HepG2 (cell line): Measurements from ENCODE around the gene BRSK2. TPM values are rescaled to one million over a fixed set of nuclear protein-coding genes. Genes with fewer than 3 reads are reported as not detected.

Source experiments
- ATAC-seq: fragments of 200-7000 bp; cut with Tn5 transposase; 3 replicates; pipeline ENCODE4 v1.9.1; 2020; ENCODE audit warnings: mild to moderate bottlenecking, moderate library complexity
- BruUV-seq: library from RNA; stranded (reverse); fragments of 400-500 nt; replicated peaks from 2 replicates; lab custom pipeline; 2021; lab: Mats Ljungman, UMichigan
- CTCF ChIA-PET: fragments of 300-600 bp; formaldehyde crosslinking; extraction: SDS; loops from one replicate; lab custom pipeline; 2021; ENCODE audit warnings: low total read pairs, inconsistent platforms, low intra/inter-chr PET ratio; lab: Yijun Ruan, JAX
- POLR2A ChIA-PET: fragments of 350-600 bp; sonication (Branson Sonifier 250); formaldehyde crosslinking; loops from one replicate; lab custom pipeline; 2020; ENCODE audit warnings: antibody characterized with exemption, inconsistent platforms; lab: Yijun Ruan, JAX
- DNase-seq: peaks from one replicate; pipeline ENCODE4 v3.0.0-alpha.2; 2015; ENCODE audit warnings: low spot score
- FAIRE-seq: peaks from 3 replicates; lab custom pipeline; 2011; peaks lifted over from hg19 to GRCh38; lab: Jason Lieb, UNC
- H2AFZ ChIP-seq: one replicate; pipeline ENCODE4 v1.6.1; 2011; ENCODE audit warnings: low read length, inconsistent platforms
- H3K27ac ChIP-seq: fragments of 300-600 bp; 3 replicates; pipeline ENCODE4 v1.8.0; 2011; ENCODE audit warnings: mixed run types, mild to moderate bottlenecking, mixed read lengths, low read length, inconsistent platforms; ENCODE audit not compliant: insufficient read depth; ENCODE audit errors: extremely low read length
- H3K27me3 ChIP-seq, 2 experiments: fragments of 200-600 bp in 1 of 2; 2 replicates in 1 of 2; 3 replicates in 1 of 2; pipeline versions ENCODE4 v1.6.0 to v1.8.0; 2011; ENCODE audit warnings: low read length in 2 of 2, mild to moderate bottlenecking in 2 of 2, moderate library complexity in 2 of 2, inconsistent platforms in 1 of 2; ENCODE audit not compliant: insufficient read depth in 2 of 2, control insufficient read depth in 1 of 2
- H3K36me3 ChIP-seq, 2 experiments: fragments of 200-600 bp in 1 of 2; replicated peaks in 1 of 2; 2 replicates in 1 of 2; 3 replicates in 1 of 2; pipeline versions ENCODE4 v1.5.1 to v1.8.0; 2011; ENCODE audit warnings: low read length in 2 of 2, inconsistent platforms in 1 of 2; ENCODE audit not compliant: insufficient read depth in 2 of 2, control insufficient read depth in 1 of 2
- H3K4me1 ChIP-seq: 2 replicates; pipeline ENCODE4 v1.5.1; 2012; ENCODE audit warnings: low read length, inconsistent platforms; ENCODE audit not compliant: insufficient read depth
- H3K4me2 ChIP-seq: 2 replicates; pipeline ENCODE4 v1.6.0; 2011; ENCODE audit warnings: low read depth, low read length, inconsistent platforms
- H3K4me3 ChIP-seq, 3 experiments: fragments of 200-600 bp in 1 of 3; sonication (generic), shearing (Covaris generic) in 1 of 3; replicated peaks in 1 of 3; 2 replicates each; pipeline ENCODE4 v1.5.1; 2011 to 2016; ENCODE audit warnings: low read length in 3 of 3, inconsistent platforms in 2 of 3, low read depth in 2 of 3, mild to moderate bottlenecking in 2 of 3, control low read depth in 1 of 3, mixed read lengths in 1 of 3; ENCODE audit not compliant: insufficient read depth in 1 of 3
- H3K79me2 ChIP-seq: one replicate; pipeline ENCODE4 v1.6.1; 2011; ENCODE audit warnings: low read length, inconsistent platforms; ENCODE audit not compliant: insufficient read depth
- H3K9ac ChIP-seq: 2 replicates; pipeline ENCODE4 v1.6.0; 2011; ENCODE audit warnings: mild to moderate bottlenecking, low read depth, low read length, inconsistent platforms; ENCODE audit not compliant: insufficient read depth
- H3K9me3 ChIP-seq: 2 replicates; pipeline ENCODE4 v1.5.1; 2012; ENCODE audit warnings: mild to moderate bottlenecking, low read length
- H4K20me1 ChIP-seq: 2 replicates; pipeline ENCODE4 v1.6.0; 2011; ENCODE audit warnings: inconsistent platforms, mild to moderate bottlenecking, low read length, moderate library complexity; ENCODE audit not compliant: insufficient read depth
- FLYWCH1 ChIP-seq: sonication (generic); formaldehyde crosslinking; IDR thresholded peaks from 2 replicates; pipeline ENCODE4 v1.8.1; 2023; ENCODE audit warnings: mild to moderate bottlenecking, missing genetic modification reagents
- MLX ChIP-seq: IDR thresholded peaks from 2 replicates; pipeline ENCODE4 v1.6.1; 2016
- MNT ChIP-seq: fragments of 450-650 bp; IDR thresholded peaks from 2 replicates; pipeline ENCODE4 v1.6.1; 2016
- POLR2AphosphoS2 ChIP-seq: IDR thresholded peaks from 2 replicates; pipeline ENCODE4 v1.6.1; 2011; ENCODE audit warnings: low read depth, low read length, improper control_type of control experiment
- ZNF275 ChIP-seq: sonication (generic); formaldehyde crosslinking; IDR thresholded peaks from 2 replicates; pipeline ENCODE4 v1.8.0; 2022; ENCODE audit warnings: missing genetic modification reagents, mild to moderate bottlenecking, inconsistent platforms, borderline replicate concordance
- ZNF280D ChIP-seq: sonication (generic); formaldehyde crosslinking; IDR thresholded peaks from 2 replicates; pipeline ENCODE4 v1.5.1; 2020; ENCODE audit warnings: mild to moderate bottlenecking, missing genetic modification reagents
- ZNF841 ChIP-seq: sonication (generic); formaldehyde crosslinking; IDR thresholded peaks from 2 replicates; pipeline ENCODE4 v1.8.1; 2023; ENCODE audit warnings: missing genetic modification reagents, borderline replicate concordance
- WGBS: methylation state at CpG from one replicate; pipeline ENCODE4 v1.1.6; 2017; ENCODE audit warnings: low lambda C conversion rate; 5-methylcytosine and 5-hydroxymethylcytosine counted together
- in situ Hi-C: cut with HindIII; loops from 2 replicates; pipeline ENCODE4 v1.10.0; 2017; ENCODE audit warnings: low pct_unique_long_range_greater_than_20kb; ENCODE audit not compliant: extremely low pct_ligation_motif_present
- intact Hi-C: fragments of 100-400 bp; cut with micrococcal nuclease; formaldehyde crosslinking; loops from one replicate; pipeline ENCODE4 v1.10.0; 2022; ENCODE audit not compliant: unreplicated experiment
- polyA plus RNA-seq, 8 experiments: library from polyadenylated mRNA; depleted of rRNA in 3 of 8; stranded (reverse) in 7 of 8; unstranded in 1 of 8; fragments of >200 nt; fragmentation: Illumina TruSeq in 4 of 8; extraction: Trizol in 4 of 8; gene quantifications; 2 replicates each; pipeline versions ENCODE4 v1.2.1 to v1.2.3, GENCODE V29; 2011 to 2016; ENCODE audit warnings: low read depth in 4 of 8, missing spikeins in 1 of 8, mixed read lengths in 1 of 8; ENCODE audit not compliant: insufficient read depth in 1 of 8
- total RNA-seq, 5 experiments: library from RNA; depleted of rRNA; stranded (reverse); fragments of >200 nt; fragmentation: Illumina TruSeq; extraction: Trizol; gene quantifications; 2 replicates each; pipeline ENCODE4 v1.2.3, GENCODE V29; 2016; ENCODE audit warnings: low read depth in 1 of 5

The BRSK2 gene
- total and polyA plus RNA-seq, 2 of the 13 experiments (the other 11 are each of a cell fraction or from before 2014, with no cell fraction given), result 0.74 to 1.1 TPM

- Histone ChIP-seq H3K9me3 (no peaks in the 10 kb centered on the region), H3K79me2 (no peaks in the 10 kb centered on the region), H2AFZ (no peak overlapping the region), H3K27ac (no peak overlapping the region), H3K9ac (no peak overlapping the region), H3K4me1 (no peaks in the 10 kb centered on the region), H3K4me3 (no peak overlapping the region), H3K4me2 (no peak overlapping the region), H3K36me3 (no peaks in the 10 kb centered on the region), H4K20me1 (peaks cover 44% of the 10 kb centered on the region), H3K27me3 (no peaks in the 10 kb centered on the region)
- in situ Hi-C loops (no loop called here), intact Hi-C loops (no loop called here)
- no peak for DNase-seq
- no peak for FAIRE-seq
- ATAC-seq, result no peak
- no TSS peak for BruUV-seq
- CTCF ChIA-PET, result no interaction called here
- TF ChIP-seq ZNF841 (no peak), POLR2AphosphoS2 (no peak), ZNF275 (CRISPR knock-in tag) (no peak), MLX (CRISPR knock-in tag) (no peak), FLYWCH1 (CRISPR knock-in tag) (no peak), MNT (peak; percentile 63), ZNF280D (CRISPR knock-in tag) (no peak)
- POLR2A ChIA-PET, result no interaction called here
- 82% methylated on average over 12 of the region's 12 CpGs for WGBS
These were observed 122.3 kb downstream of the BRSK2 start for GRCh38 chr11:1511937-1512496.

Other genes with a start within 250 kb of the BRSK2 start
- not detected in 2 replicates for gene MUC5AC, start 232.0 kb upstream of the BRSK2 start, total RNA-seq (2016; rRNA removed; fragmentation: Illumina TruSeq; extraction: Trizol)
- gene MUC5AC, start 232.0 kb upstream of the BRSK2 start, polyA plus RNA-seq (2011; rRNA removed), result under 0.01 TPM in 2 replicates
- not detected in 2 replicates for gene MUC5B, start 166.9 kb upstream of the BRSK2 start, total RNA-seq (2016; rRNA removed; fragmentation: Illumina TruSeq; extraction: Trizol)
- 0.01 and 0.05 TPM in 2 replicates for gene MUC5B, start 166.9 kb upstream of the BRSK2 start, polyA plus RNA-seq (2011; rRNA removed)
- gene TOLLIP, start 80.3 kb upstream of the BRSK2 start, total RNA-seq (2016; rRNA removed; fragmentation: Illumina TruSeq; extraction: Trizol), result 19.4 and 25.9 TPM in 2 replicates
- 44.2 and 47.5 TPM in 2 replicates for gene TOLLIP, start 80.3 kb upstream of the BRSK2 start, polyA plus RNA-seq (2011; rRNA removed)
- gene MOB2, start 96.8 kb downstream of the BRSK2 start, total RNA-seq (2016; rRNA removed; fragmentation: Illumina TruSeq; extraction: Trizol), result 21.8 and 22.3 TPM in 2 replicates
- 27.7 and 37.6 TPM in 2 replicates for gene MOB2, start 96.8 kb downstream of the BRSK2 start, polyA plus RNA-seq (2011; rRNA removed)
- 0.95 and 1.8 TPM in 2 replicates for gene DUSP8, start 182.3 kb downstream of the BRSK2 start, total RNA-seq (2016; rRNA removed; fragmentation: Illumina TruSeq; extraction: Trizol)
- 8.0 and 15.4 TPM in 2 replicates for gene DUSP8, start 182.3 kb downstream of the BRSK2 start, polyA plus RNA-seq (2011; rRNA removed)
- not detected in 2 replicates for gene KRTAP5-1, start 195.3 kb downstream of the BRSK2 start, total RNA-seq (2016; rRNA removed; fragmentation: Illumina TruSeq; extraction: Trizol)
- not detected in 2 replicates for gene KRTAP5-1, start 195.3 kb downstream of the BRSK2 start, polyA plus RNA-seq (2011; rRNA removed)
- not detected in 2 replicates for gene KRTAP5-2, start 208.4 kb downstream of the BRSK2 start, total RNA-seq (2016; rRNA removed; fragmentation: Illumina TruSeq; extraction: Trizol)
- gene KRTAP5-2, start 208.4 kb downstream of the BRSK2 start, polyA plus RNA-seq (2011; rRNA removed), result not detected in 2 replicates
- not detected in 2 replicates for gene KRTAP5-3, start 218.5 kb downstream of the BRSK2 start, total RNA-seq (2016; rRNA removed; fragmentation: Illumina TruSeq; extraction: Trizol)
- gene KRTAP5-3, start 218.5 kb downstream of the BRSK2 start, polyA plus RNA-seq (2011; rRNA removed), result not detected in 2 replicates
- gene KRTAP5-4, start 232.2 kb downstream of the BRSK2 start, total RNA-seq (2016; rRNA removed; fragmentation: Illumina TruSeq; extraction: Trizol), result not detected in 2 replicates
- not detected in 2 replicates for gene KRTAP5-4, start 232.2 kb downstream of the BRSK2 start, polyA plus RNA-seq (2011; rRNA removed)
- not detected in 2 replicates for gene KRTAP5-5, start 239.8 kb downstream of the BRSK2 start, total RNA-seq (2016; rRNA removed; fragmentation: Illumina TruSeq; extraction: Trizol)
- gene KRTAP5-5, start 239.8 kb downstream of the BRSK2 start, polyA plus RNA-seq (2011; rRNA removed), result not detected in 2 replicates